Endothelial cell of umbilical vein (primary cell): ENCODE results near the gene ASB13. TPM values are rescaled to one million over a fixed set of nuclear protein-coding genes. Genes with fewer than 3 reads are reported as not detected.

Experiments
- BruUV-seq: library from RNA; stranded (reverse); fragments of 400-500 nt; replicated peaks from 2 replicates; lab custom pipeline; 2021; lab: Mats Ljungman, UMichigan
- CTCF ChIA-PET: fragments of 300-600, 350-600 bp; sonication (Branson Sonifier 250); formaldehyde crosslinking; loops from one replicate; lab custom pipeline; 2021; ENCODE audit warnings: antibody characterized with exemption, inconsistent platforms; lab: Charles Lee
- POLR2A ChIA-PET: fragments of 300-600, 350-600 bp; sonication (Branson Sonifier 250); formaldehyde crosslinking; loops from one replicate; lab custom pipeline; 2021; ENCODE audit warnings: antibody characterized with exemption, inconsistent platforms; lab: Charles Lee
- DNase-seq: peaks from one replicate; pipeline ENCODE4 v3.0.0-alpha.2; 2011; ENCODE audit warnings: low read depth, low spot score
- FAIRE-seq: peaks from 2 replicates; lab custom pipeline; 2011; peaks lifted over from hg19 to GRCh38; lab: Jason Lieb, UNC
- H2AFZ ChIP-seq: 2 replicates; pipeline ENCODE4 v1.6.0; 2012; ENCODE audit warnings: low read depth, low read length, control low read depth, inconsistent platforms
- H3K27ac ChIP-seq: 2 replicates; pipeline ENCODE4 v1.5.1; 2011; ENCODE audit warnings: low read depth, mild to moderate bottlenecking, control low read depth, low read length, moderate library complexity; ENCODE audit not compliant: insufficient read depth
- H3K27me3 ChIP-seq, 2 experiments: 2 replicates each; pipeline versions ENCODE4 v1.6.0 to v1.6.1; 2011; ENCODE audit warnings: low read length in 2 of 2, mixed read lengths in 1 of 2; ENCODE audit not compliant: control insufficient read depth in 2 of 2, insufficient read depth in 2 of 2
- H3K36me3 ChIP-seq, 2 experiments: 2 replicates in 1 of 2; 3 replicates in 1 of 2; pipeline ENCODE4 v1.5.1; 2011; ENCODE audit warnings: low read length in 2 of 2, mild to moderate bottlenecking in 1 of 2, moderate library complexity in 1 of 2; ENCODE audit not compliant: control insufficient read depth in 2 of 2, insufficient read depth in 2 of 2; ENCODE audit errors: extremely low read depth in 1 of 2
- H3K4me1 ChIP-seq: 3 replicates; pipeline ENCODE4 v1.5.1; 2011; ENCODE audit warnings: mild to moderate bottlenecking, low read length; ENCODE audit not compliant: control insufficient read depth, insufficient read depth; ENCODE audit errors: extremely low read depth
- H3K4me2 ChIP-seq: 2 replicates; pipeline ENCODE4 v1.6.1; 2011; ENCODE audit warnings: low read length, control low read depth, mixed read lengths; ENCODE audit not compliant: insufficient read depth
- H3K4me3 ChIP-seq, 3 experiments: fragments of 200-600 bp in 1 of 3; sonication (generic), shearing (Covaris generic) in 1 of 3; replicated peaks in 1 of 3; 2 replicates each; pipeline ENCODE4 v1.5.1; 2011 to 2016; ENCODE audit warnings: control low read depth in 3 of 3, low read length in 3 of 3, mild to moderate bottlenecking in 2 of 3, inconsistent platforms in 1 of 3, low read depth in 1 of 3, moderate library complexity in 1 of 3; ENCODE audit not compliant: insufficient read depth in 1 of 3
- H3K79me2 ChIP-seq: 2 replicates; pipeline ENCODE4 v1.6.0; 2012; ENCODE audit warnings: low read length, inconsistent platforms; ENCODE audit not compliant: control insufficient read depth, insufficient read depth
- H3K9ac ChIP-seq: replicated peaks from 2 replicates; pipeline ENCODE3; 2011; ENCODE audit warnings: low read length, control low read depth; ENCODE audit not compliant: insufficient read depth; ENCODE audit errors: extremely low read depth
- H3K9me1 ChIP-seq: replicated peaks from 3 replicates; pipeline ENCODE4 v1.6.0; 2011; ENCODE audit warnings: mild to moderate bottlenecking, low read length; ENCODE audit not compliant: control insufficient read depth, insufficient read depth; ENCODE audit errors: extremely low read depth
- H3K9me3 ChIP-seq: replicated peaks from 2 replicates; pipeline ENCODE4 v1.5.1; 2012; ENCODE audit warnings: low read length, inconsistent platforms; ENCODE audit not compliant: control insufficient read depth, insufficient read depth
- H4K20me1 ChIP-seq: replicated peaks from 2 replicates; pipeline ENCODE3; 2011; ENCODE audit warnings: mild to moderate bottlenecking, low read length; ENCODE audit not compliant: control insufficient read depth, insufficient read depth; ENCODE audit errors: extremely low read depth
- EZH2 ChIP-seq: IDR thresholded peaks from 2 replicates; pipeline ENCODE4 v1.6.1; 2012; ENCODE audit warnings: borderline replicate concordance, low read depth, mild to moderate bottlenecking, moderate library complexity, low read length, inconsistent platforms; ENCODE audit not compliant: severe bottlenecking
- FOS ChIP-seq: IDR thresholded peaks from 2 replicates; pipeline ENCODE4 v1.6.1; 2011; ENCODE audit warnings: mild to moderate bottlenecking, low read length, moderate library complexity, borderline replicate concordance; ENCODE audit not compliant: insufficient read depth
- GATA2 ChIP-seq: IDR thresholded peaks from 2 replicates; pipeline ENCODE4 v1.7.0; 2011; ENCODE audit warnings: low read depth, mild to moderate bottlenecking, moderate library complexity, mixed read lengths, low read length; ENCODE audit not compliant: insufficient read length, insufficient read depth
- JUN ChIP-seq: IDR thresholded peaks from 2 replicates; pipeline ENCODE4 v1.6.1; 2011; ENCODE audit warnings: borderline replicate concordance, low read depth; ENCODE audit not compliant: insufficient read length, insufficient read depth
- MYC ChIP-seq: IDR thresholded peaks from one replicate; pipeline ENCODE4 v1.6.1; 2011; ENCODE audit warnings: mild to moderate bottlenecking, low read depth, low read length
- POLR2A ChIP-seq: IDR thresholded peaks from 2 replicates; pipeline ENCODE4 v1.6.1; 2012; ENCODE audit warnings: low read depth, mild to moderate bottlenecking, control low read depth, low read length
- POLR2AphosphoS5 ChIP-seq: IDR thresholded peaks from 2 replicates; pipeline ENCODE4 v1.6.1; 2012; ENCODE audit warnings: low read depth, mild to moderate bottlenecking, control low read depth, low read length, moderate library complexity; ENCODE audit not compliant: insufficient read depth
- dilution Hi-C: fragments of 300-500 bp; cut with MboI; formaldehyde crosslinking; loops from one replicate; pipeline ENCODE4 v1.15.0; 2019; ENCODE audit warnings: low sequenced_read_pairs; ENCODE audit not compliant: extremely low pct_ligation_motif_present
- intact Hi-C: fragments of 100-400 bp; cut with micrococcal nuclease; formaldehyde crosslinking; loops from one replicate; pipeline ENCODE4 v1.10.0; 2022
- polyA plus RNA-seq, 4 experiments: library from polyadenylated mRNA; depleted of rRNA in 3 of 4; stranded (reverse) in 3 of 4; unstranded in 1 of 4; fragments of >200 nt; gene quantifications; 2 replicates each; pipeline versions ENCODE4 v1.2.1 to v1.2.3, GENCODE V29; 2011 to 2012; ENCODE audit warnings: missing spikeins in 1 of 4
- total RNA-seq: library from RNA; stranded (reverse); gene quantifications from 2 replicates; pipeline ENCODE4 v1.2.3, GENCODE V29; 2021
- TF ChIP-seq, protein P1 (sequence below): IDR thresholded peaks from 2 replicates; pipeline ENCODE4 v1.6.1; 2011; ENCODE audit not compliant: insufficient read depth, insufficient read length
- TF ChIP-seq, protein P2 (sequence below), 2 donors: IDR thresholded peaks; 1 replicate in 1 of 2; 2 replicates in 1 of 2; pipeline ENCODE4 v1.5.1; 2011; ENCODE audit warnings: low read length in 2 of 2, mild to moderate bottlenecking in 2 of 2, moderate library complexity in 2 of 2, control low read depth in 1 of 2, inconsistent platforms in 1 of 2, low read depth in 1 of 2; ENCODE audit not compliant: insufficient read depth in 1 of 2; ENCODE audit errors: extremely low read depth in 1 of 2

ASB13 gene
- total and polyA plus RNA-seq, 2 donors (not counting 3 experiments of a cell fraction or from before 2014, with no cell fraction given), result 6.3 to 7.3 TPM

DNA sequence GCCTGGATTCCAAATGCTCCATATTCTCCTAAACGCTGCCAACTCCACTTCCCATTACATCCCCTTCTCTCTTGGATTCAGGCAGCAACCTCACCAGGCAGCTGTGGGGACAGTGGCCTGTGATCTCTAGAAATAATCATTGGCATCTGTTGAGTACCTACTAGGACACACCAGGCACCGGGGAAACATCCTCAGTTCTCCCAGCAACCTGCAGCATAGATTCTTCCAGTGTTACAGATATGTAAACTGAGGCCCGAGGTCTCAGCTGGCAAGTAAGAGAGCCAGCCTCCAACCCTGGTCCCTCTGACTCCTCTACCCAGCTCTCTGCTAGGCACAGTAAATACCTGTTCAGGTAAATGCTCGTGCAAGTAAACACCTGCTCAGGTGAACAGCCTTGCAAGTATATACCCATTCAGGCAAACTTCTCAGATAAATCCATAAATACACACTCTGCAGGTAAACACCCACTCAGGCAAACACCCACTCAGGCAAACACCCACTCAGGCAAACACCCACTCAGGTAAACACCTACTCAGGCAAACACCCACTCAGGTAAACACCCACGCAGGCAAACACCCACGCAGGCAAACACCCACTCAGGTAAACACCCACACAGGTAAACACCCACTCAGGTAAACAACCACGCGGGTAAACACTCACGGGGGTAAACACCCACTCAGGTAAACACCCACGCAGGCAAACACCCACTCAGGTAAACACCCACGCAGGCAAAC is 18.7 kb downstream of the ASB13 start:
- FAIRE-seq (no peak), DNase-seq (no peak)
- Histone ChIP-seq H3K9me1 (no peaks in the 10 kb centered on the region), H4K20me1 (no peaks in the 10 kb centered on the region), H3K9ac (no peak overlapping the region), H3K27ac (no peak overlapping the region), H3K9me3 (no peaks in the 10 kb centered on the region), H3K4me2 (no peak overlapping the region), H2AFZ (no peak overlapping the region), H3K27me3 (no peaks in the 10 kb centered on the region), H3K79me2 (no peaks in the 10 kb centered on the region), H3K4me1 (no peaks in the 10 kb centered on the region), H3K4me3 (no peak overlapping the region), H3K36me3 (no peaks in the 10 kb centered on the region)
- dilution Hi-C loops (no loop called here), intact Hi-C loops (no loop called here)
- CTCF ChIA-PET, result no interaction called here
- BruUV-seq, result no TSS peak
- no peak for TF ChIP-seq GATA2
- TF ChIP-seq POLR2AphosphoS5, result no peak
- TF ChIP-seq EZH2, result no peak
- TF ChIP-seq, protein P1, sequence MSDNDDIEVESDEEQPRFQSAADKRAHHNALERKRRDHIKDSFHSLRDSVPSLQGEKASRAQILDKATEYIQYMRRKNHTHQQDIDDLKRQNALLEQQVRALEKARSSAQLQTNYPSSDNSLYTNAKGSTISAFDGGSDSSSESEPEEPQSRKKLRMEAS, result no peak
- TF ChIP-seq, protein P2, sequence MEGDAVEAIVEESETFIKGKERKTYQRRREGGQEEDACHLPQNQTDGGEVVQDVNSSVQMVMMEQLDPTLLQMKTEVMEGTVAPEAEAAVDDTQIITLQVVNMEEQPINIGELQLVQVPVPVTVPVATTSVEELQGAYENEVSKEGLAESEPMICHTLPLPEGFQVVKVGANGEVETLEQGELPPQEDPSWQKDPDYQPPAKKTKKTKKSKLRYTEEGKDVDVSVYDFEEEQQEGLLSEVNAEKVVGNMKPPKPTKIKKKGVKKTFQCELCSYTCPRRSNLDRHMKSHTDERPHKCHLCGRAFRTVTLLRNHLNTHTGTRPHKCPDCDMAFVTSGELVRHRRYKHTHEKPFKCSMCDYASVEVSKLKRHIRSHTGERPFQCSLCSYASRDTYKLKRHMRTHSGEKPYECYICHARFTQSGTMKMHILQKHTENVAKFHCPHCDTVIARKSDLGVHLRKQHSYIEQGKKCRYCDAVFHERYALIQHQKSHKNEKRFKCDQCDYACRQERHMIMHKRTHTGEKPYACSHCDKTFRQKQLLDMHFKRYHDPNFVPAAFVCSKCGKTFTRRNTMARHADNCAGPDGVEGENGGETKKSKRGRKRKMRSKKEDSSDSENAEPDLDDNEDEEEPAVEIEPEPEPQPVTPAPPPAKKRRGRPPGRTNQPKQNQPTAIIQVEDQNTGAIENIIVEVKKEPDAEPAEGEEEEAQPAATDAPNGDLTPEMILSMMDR (IDR thresholded peaks at IDR 0.05; ENCODE audit: extremely low read depth in 1 of 2, insufficient read depth in 1 of 2, low read depth in 1 of 2, low read length in 2 of 2), result no peak
- no peak for TF ChIP-seq FOS
- no peak for TF ChIP-seq POLR2A
- no peak for TF ChIP-seq MYC
- TF ChIP-seq JUN, result no peak
- POLR2A ChIA-PET, result no interaction called here
